ENCODE data around the gene ZNF213.
A peak's percentile ranks its signal among the peaks of the same experiment; 100 is the strongest.
"Not testable (repeated sequence)": the region's sequence is repeated elsewhere in the genome, so short reads cannot be mapped to it uniquely, and the experiment has no call there.

Gene ZNF213

GRCh38 chr16:3137267-3137666 lies 2.4 kb downstream of the ZNF213 start:
- Mint-ChIP-seq H3K9me3 (no peaks in the 10 kb centered on the region), H3K4me1 (peaks cover 27% of the 10 kb centered on the region), H3K36me3 (peaks cover 45% of the 10 kb centered on the region), H3K4me3 (no peak overlapping the region), H3K27ac (peak overlapping the region; percentile 52)
- ATAC-seq (no peak), DNase-seq (ENCODE audit: low spot score in 2 of 2) (no peak)

- Mint-ChIP-seq H3K4me3 (no peak overlapping the region), H3K36me3 (peaks cover 39% of the 10 kb centered on the region), H3K9me3 (no peaks in the 10 kb centered on the region), H3K27ac (no peak overlapping the region), H3K4me1 (peaks cover 24% of the 10 kb centered on the region)
- ATAC-seq: no peak
- no peak for DNase-seq (ENCODE audit: low spot score in 2 of 2)
Observed at GRCh38 chr16:3138342-3138741, 3.5 kb downstream of the ZNF213 start.

GRCh38 chr16:3138823-3139426 lies 4.1 kb downstream of the ZNF213 start:
- DNase-seq (ENCODE audit: low spot score in 2 of 2) (no peak), ATAC-seq (no peak)
- peaks cover 24% of the 10 kb centered on the region for H3K4me1 Mint-ChIP-seq
- H3K27ac Mint-ChIP-seq: no peak overlapping the region
- H3K9me3 Mint-ChIP-seq: no peaks in the 10 kb centered on the region
- no peak overlapping the region for H3K4me3 Mint-ChIP-seq
- peaks cover 39% of the 10 kb centered on the region for H3K36me3 Mint-ChIP-seq

GRCh38 chr16:3139561-3139960 lies 4.7 kb downstream of the ZNF213 start:
- not testable (repeated sequence) for H3K27ac Mint-ChIP-seq; ATAC-seq; DNase-seq (ENCODE audit: low spot score in 2 of 2); H3K4me3 Mint-ChIP-seq; H3K9me3 Mint-ChIP-seq
- Mint-ChIP-seq H3K36me3 (peaks cover 36% of the 10 kb centered on the region), H3K4me1 (peaks cover 24% of the 10 kb centered on the region)

- H3K27ac Mint-ChIP-seq: no peak overlapping the region
- no peak overlapping the region for H3K4me3 Mint-ChIP-seq
- DNase-seq (ENCODE audit: low spot score in 2 of 2) (no peak), ATAC-seq (no peak)
- H3K9me3 Mint-ChIP-seq: no peaks in the 10 kb centered on the region
- peaks cover 31% of the 10 kb centered on the region for H3K36me3 Mint-ChIP-seq
- H3K4me1 Mint-ChIP-seq: peaks cover 18% of the 10 kb centered on the region
Observed at GRCh38 chr16:3140603-3141427, 6.0 kb downstream of the ZNF213 start.

GRCh38 chr16:3141781-3142311 lies 7.0 kb downstream of the ZNF213 start:
- DNase-seq (ENCODE audit: low spot score in 2 of 2) (no peak), ATAC-seq (no peak)
- peaks cover 14% of the 10 kb centered on the region for H3K4me1 Mint-ChIP-seq
- no peaks in the 10 kb centered on the region for H3K9me3 Mint-ChIP-seq
- H3K36me3 Mint-ChIP-seq: peaks cover 31% of the 10 kb centered on the region
- H3K27ac Mint-ChIP-seq: peak overlapping the region; percentile 21
- no peak overlapping the region for H3K4me3 Mint-ChIP-seq

- H3K4me1 Mint-ChIP-seq: peaks cover 9% of the 10 kb centered on the region
- H3K4me3 Mint-ChIP-seq: no peak overlapping the region
- H3K9me3 Mint-ChIP-seq: no peaks in the 10 kb centered on the region
- ATAC-seq: no peak
- peaks cover 31% of the 10 kb centered on the region for H3K36me3 Mint-ChIP-seq
- DNase-seq (ENCODE audit: low spot score in 2 of 2): no peak
- peak overlapping the region; percentile 21 for H3K27ac Mint-ChIP-seq
Observed at GRCh38 chr16:3142327-3142726, 7.5 kb downstream of the ZNF213 start.

GRCh38 chr16:3142770-3143169 lies 7.9 kb downstream of the ZNF213 start:
- Mint-ChIP-seq H3K4me3 (no peak overlapping the region), H3K4me1 (peaks cover 7% of the 10 kb centered on the region), H3K9me3 (no peaks in the 10 kb centered on the region), H3K36me3 (peaks cover 31% of the 10 kb centered on the region), H3K27ac (peak overlapping the region; percentile 21)
- ATAC-seq (no peak), DNase-seq (ENCODE audit: low spot score in 2 of 2) (no peak)

GRCh38 chr16:3143189-3143588 lies 8.4 kb downstream of the ZNF213 start:
- Mint-ChIP-seq H3K9me3 (no peaks in the 10 kb centered on the region), H3K4me3 (no peak overlapping the region), H3K36me3 (peaks cover 31% of the 10 kb centered on the region), H3K4me1 (peaks cover 7% of the 10 kb centered on the region), H3K27ac (no peak overlapping the region)
- ATAC-seq: no peak
- DNase-seq (ENCODE audit: low spot score in 2 of 2): no peak

- DNase-seq (ENCODE audit: low spot score in 2 of 2) (no peak), ATAC-seq (no peak)
- Mint-ChIP-seq H3K9me3 (no peaks in the 10 kb centered on the region), H3K4me1 (peaks cover 7% of the 10 kb centered on the region), H3K4me3 (no peak overlapping the region), H3K27ac (no peak overlapping the region), H3K36me3 (peaks cover 29% of the 10 kb centered on the region)
Observed at GRCh38 chr16:3143598-3144320, 8.9 kb downstream of the ZNF213 start.

GRCh38 chr16:3144321-3144983 lies 9.6 kb downstream of the ZNF213 start:
- H3K4me1 Mint-ChIP-seq: peaks cover 14% of the 10 kb centered on the region
- ATAC-seq (no peak), DNase-seq (ENCODE audit: low spot score in 2 of 2) (no peak)
- no peak overlapping the region for H3K4me3 Mint-ChIP-seq
- H3K9me3 Mint-ChIP-seq: no peaks in the 10 kb centered on the region
- no peak overlapping the region for H3K27ac Mint-ChIP-seq
- H3K36me3 Mint-ChIP-seq: peaks cover 23% of the 10 kb centered on the region

- Mint-ChIP-seq H3K36me3 (peaks cover 23% of the 10 kb centered on the region), H3K9me3 (no peaks in the 10 kb centered on the region), H3K4me1 (peaks cover 21% of the 10 kb centered on the region), H3K27ac (peak overlapping the region; percentile 43), H3K4me3 (no peak overlapping the region)
- DNase-seq (ENCODE audit: low spot score in 2 of 2): no peak
- no peak for ATAC-seq
Observed at GRCh38 chr16:3145151-3145550, 10.3 kb downstream of the ZNF213 start.

GRCh38 chr16:3145660-3146059 lies 10.8 kb downstream of the ZNF213 start:
- peaks cover 26% of the 10 kb centered on the region for H3K4me1 Mint-ChIP-seq
- ATAC-seq (no peak), DNase-seq (ENCODE audit: low spot score in 2 of 2) (no peak)
- peaks cover 28% of the 10 kb centered on the region for H3K36me3 Mint-ChIP-seq
- no peak overlapping the region for H3K4me3 Mint-ChIP-seq
- H3K9me3 Mint-ChIP-seq: no peaks in the 10 kb centered on the region
- peak overlapping the region; percentile 43 for H3K27ac Mint-ChIP-seq

- ATAC-seq (no peak), DNase-seq (ENCODE audit: low spot score in 2 of 2) (no peak)
- peaks cover 32% of the 10 kb centered on the region for H3K36me3 Mint-ChIP-seq
- no peak overlapping the region for H3K4me3 Mint-ChIP-seq
- H3K4me1 Mint-ChIP-seq: peaks cover 34% of the 10 kb centered on the region
- H3K27ac Mint-ChIP-seq: no peak overlapping the region
- no peaks in the 10 kb centered on the region for H3K9me3 Mint-ChIP-seq
Observed at GRCh38 chr16:3147046-3147756, 12.4 kb downstream of the ZNF213 start.

All from stimulated activated effector memory CD8-positive, alpha-beta T cell treated with anti-CD3 and anti-CD28 coated beads, Interleukin-12 subunit alpha, Interleukin-12 subunit beta, amount 100 ng/mL, for 72 hours (primary cell).